Urinary bladder (tissue), 4 donors: ENCODE data around the gene SRSF4. TPM values are rescaled to one million over a fixed set of nuclear protein-coding genes. Genes with fewer than 3 reads are reported as not detected.
"Not testable (repeated sequence)": the region's sequence is repeated elsewhere in the genome, so short reads cannot be mapped to it uniquely, and the experiment has no call there.

Source experiments
- DNase-seq: peaks from one replicate; pipeline ENCODE4 v3.0.0-alpha.2; 2015; ENCODE audit errors: extremely low spot score
- H3K27ac ChIP-seq: one replicate; pipeline ENCODE4 v1.5.1; 2013; ENCODE audit warnings: low read depth, mild to moderate bottlenecking, moderate library complexity
- H3K36me3 ChIP-seq: one replicate; pipeline ENCODE4 v1.6.1; 2013; ENCODE audit warnings: mild to moderate bottlenecking, moderate library complexity; ENCODE audit not compliant: insufficient read depth
- H3K4me1 ChIP-seq: one replicate; pipeline ENCODE4 v1.6.1; 2013; ENCODE audit warnings: mild to moderate bottlenecking, moderate library complexity; ENCODE audit not compliant: insufficient read depth
- H3K4me3 ChIP-seq: one replicate; pipeline ENCODE4 v1.5.1; 2013; ENCODE audit warnings: low read depth, low read length
- WGBS: extraction: QIAGEN DNeasy Blood & Tissue Kit; methylation state at CpG from one replicate; pipeline ENCODE4 v1.1.7; 2013; 5-methylcytosine and 5-hydroxymethylcytosine counted together
- polyA plus RNA-seq: library from polyadenylated mRNA; stranded (reverse); fragments of 200-250 nt; gene quantifications from one replicate; pipeline ENCODE4 v1.2.3, GENCODE V29; 2013
- total RNA-seq: library from RNA; depleted of rRNA; stranded (reverse); fragments of >200 nt; gene quantifications from one replicate; pipeline ENCODE4 v1.2.3, GENCODE V29; 2014
- donor health status: healthy with polysubstance abuse.
- donor health status: healthy.

SRSF4 gene
- total and polyA plus RNA-seq, 2 donors = 57.3 to 88.1 TPM

GRCh38 chr1:29167904-29168303, 13.8 kb downstream of the SRSF4 start:
- WGBS = 97% methylated on average over 9 of the region's 9 CpGs
- DNase-seq = no peak
- Histone ChIP-seq H3K4me3 (no peak overlapping the region), H3K36me3 (no peaks in the 10 kb centered on the region), H3K4me1 (no peaks in the 10 kb centered on the region), H3K27ac (no peak overlapping the region)

DNA sequence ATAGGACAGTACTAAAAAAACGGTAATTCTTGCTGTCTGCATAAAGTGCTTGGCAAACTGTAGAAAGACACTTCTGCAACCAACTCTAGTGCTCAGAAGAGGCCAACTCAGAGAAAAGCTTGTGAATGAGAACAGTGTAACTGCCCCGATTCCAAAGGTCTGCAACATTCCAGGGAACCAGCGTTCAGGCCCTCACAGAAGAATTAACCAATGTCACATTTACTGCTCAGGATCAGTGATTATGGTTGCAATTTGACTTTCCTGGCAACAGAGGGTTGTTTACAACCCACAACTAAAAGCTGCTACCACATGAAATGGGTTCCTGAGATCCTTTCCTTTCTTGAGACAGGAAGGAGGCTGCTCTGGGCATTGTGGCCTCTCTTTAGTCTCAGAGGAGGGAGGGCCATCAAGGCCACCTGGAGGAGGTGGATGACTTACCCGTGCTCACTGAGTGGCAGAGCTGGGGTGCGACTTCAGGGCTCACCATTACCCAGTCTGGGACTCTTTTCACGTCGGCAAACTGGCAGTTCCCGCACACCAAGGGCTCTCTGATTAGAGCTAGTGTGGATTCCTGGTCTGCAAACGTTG, 15.3 kb downstream of the SRSF4 start:
- Histone ChIP-seq H3K36me3 (no peaks in the 10 kb centered on the region), H3K4me3 (no peak overlapping the region), H3K4me1 (peaks cover 1% of the 10 kb centered on the region), H3K27ac (no peak overlapping the region)
- DNase-seq = no peak
- WGBS = 52% methylated on average over 9 of the region's 9 CpGs

GRCh38 chr1:29164588-29164987, 17.1 kb downstream of the SRSF4 start:
- WGBS = 90% methylated on average over 4 of the region's 4 CpGs
- Histone ChIP-seq H3K4me1 (peaks cover 1% of the 10 kb centered on the region), H3K4me3 (no peak overlapping the region), H3K36me3 (no peaks in the 10 kb centered on the region), H3K27ac (no peak overlapping the region)
- no peak for DNase-seq

- no peak for DNase-seq
- Histone ChIP-seq H3K27ac (no peak overlapping the region), H3K36me3 (peaks cover 1% of the 10 kb centered on the region), H3K4me3 (no peak overlapping the region), H3K4me1 (peaks cover 1% of the 10 kb centered on the region)
- WGBS = 61% methylated on average over 9 of the region's 9 CpGs
Observed at GRCh38 chr1:29162476-29163138, 19.1 kb downstream of the SRSF4 start.

DNA sequence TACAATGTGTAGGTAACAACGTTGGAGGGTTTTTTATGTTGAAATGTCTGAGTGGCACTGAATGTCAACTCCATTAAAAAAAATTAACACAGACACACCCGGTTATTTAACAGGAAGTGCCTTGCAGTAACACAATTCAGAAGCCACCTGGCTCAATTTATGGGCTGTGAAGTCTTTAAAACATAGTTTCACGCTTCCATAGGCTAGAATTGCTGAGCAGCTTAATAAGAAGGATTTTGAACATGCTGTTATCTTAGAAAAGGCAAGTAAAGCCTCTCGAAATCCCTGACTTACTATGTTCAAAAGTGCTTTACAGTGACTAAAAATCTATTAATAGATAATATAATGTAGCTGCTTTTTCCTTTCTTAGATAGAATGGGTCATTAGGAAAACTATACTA, 19.7 kb downstream of the SRSF4 start:
- H3K36me3 ChIP-seq = peaks cover 1% of the 10 kb centered on the region
- no peak for DNase-seq

GRCh38 chr1:29159773-29160172, 21.9 kb downstream of the SRSF4 start:
- no peak overlapping the region for H3K4me3 ChIP-seq
- 75% methylated on average over 3 of the region's 3 CpGs for WGBS
- peaks cover 1% of the 10 kb centered on the region for H3K4me1 ChIP-seq
- H3K27ac ChIP-seq = no peak overlapping the region
- DNase-seq = no peak
- H3K36me3 ChIP-seq = peaks cover 1% of the 10 kb centered on the region

More for the DNA sequence above, 19.7 kb downstream of the SRSF4 start:
- Histone ChIP-seq H3K4me1 (peaks cover 1% of the 10 kb centered on the region), H3K4me3 (no peak overlapping the region), H3K27ac (no peak overlapping the region)
- WGBS = 44% methylated on average over 4 of the region's 4 CpGs

GRCh38 chr1:29157269-29157601, 24.5 kb downstream of the SRSF4 start:
- Histone ChIP-seq H3K4me1 (no peaks in the 10 kb centered on the region), H3K36me3 (peaks cover 4% of the 10 kb centered on the region), H3K27ac (no peak overlapping the region), H3K4me3 (no peak overlapping the region)
- WGBS = 45% methylated on average over 3 of the region's 3 CpGs
- no peak for DNase-seq

- Histone ChIP-seq H3K36me3 (peaks cover 4% of the 10 kb centered on the region), H3K4me3 (no peak overlapping the region), H3K27ac (no peak overlapping the region), H3K4me1 (no peaks in the 10 kb centered on the region)
- 24% methylated on average over 10 of the region's 10 CpGs for WGBS
- DNase-seq = peak; percentile 67
Observed at GRCh38 chr1:29156543-29157268, 25.0 kb downstream of the SRSF4 start.

GRCh38 chr1:29152046-29152805, 29.5 kb downstream of the SRSF4 start:
- 91% methylated on average over 8 of the region's 8 CpGs for WGBS

GRCh38 chr1:29150346-29150745, 31.4 kb downstream of the SRSF4 start:
- DNase-seq, H3K36me3 ChIP-seq, H3K4me3 ChIP-seq, H3K4me1 ChIP-seq, H3K27ac ChIP-seq: not testable (repeated sequence)
- 97% methylated on average over 9 of the region's 9 CpGs for WGBS

More at GRCh38 chr1:29152046-29152805, 29.5 kb downstream of the SRSF4 start:
- no peak for DNase-seq
- Histone ChIP-seq H3K27ac (no peak overlapping the region), H3K36me3 (peaks cover 8% of the 10 kb centered on the region), H3K4me1 (no peaks in the 10 kb centered on the region), H3K4me3 (no peak overlapping the region)

DNA sequence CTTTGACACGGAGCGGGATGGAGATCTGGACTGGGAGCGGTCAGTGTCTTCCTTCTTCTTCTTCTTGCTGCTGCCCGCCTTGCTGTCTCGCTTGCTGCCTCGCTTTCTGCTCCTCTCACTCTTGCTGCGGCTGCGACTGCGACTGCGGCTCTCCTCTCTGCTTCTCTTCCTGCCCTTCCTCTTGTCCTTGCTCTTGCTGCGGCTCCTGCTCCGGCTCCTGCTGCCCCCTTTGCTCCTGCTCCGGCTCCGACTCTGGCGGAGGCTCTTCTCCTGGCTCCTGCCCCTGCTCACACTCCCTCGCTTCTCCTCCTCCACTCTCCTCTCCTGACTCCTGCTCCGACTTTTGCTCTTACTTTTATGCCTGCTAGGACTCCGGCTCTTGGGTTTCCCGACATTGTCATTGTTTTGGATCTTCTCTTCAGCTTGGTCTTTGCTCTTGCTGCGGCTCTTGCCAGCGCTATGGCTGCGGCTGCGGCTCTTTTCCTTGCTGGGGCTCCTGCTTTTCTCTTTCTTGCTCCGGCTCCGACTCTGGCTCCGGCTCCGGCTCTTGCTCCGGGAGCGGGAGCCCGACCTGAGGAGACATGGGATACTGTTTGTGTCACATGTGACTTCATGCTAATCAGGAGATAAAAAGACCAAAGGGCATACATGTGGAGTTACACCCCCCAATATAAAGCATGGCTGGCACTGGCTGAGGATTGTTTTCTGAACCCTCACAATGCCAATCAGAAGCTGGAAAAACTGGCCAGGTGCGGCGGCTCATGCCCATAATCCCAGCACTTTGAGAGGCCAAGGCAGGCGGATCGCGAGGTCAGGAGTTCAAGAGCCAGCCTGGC, 32.8 kb downstream of the SRSF4 start:
- 94% methylated on average over 35 of the region's 35 CpGs for WGBS
- no peak for DNase-seq
- Histone ChIP-seq H3K27ac (no peak overlapping the region), H3K36me3 (peaks cover 6% of the 10 kb centered on the region), H3K4me3 (no peak overlapping the region), H3K4me1 (no peaks in the 10 kb centered on the region)

DNA sequence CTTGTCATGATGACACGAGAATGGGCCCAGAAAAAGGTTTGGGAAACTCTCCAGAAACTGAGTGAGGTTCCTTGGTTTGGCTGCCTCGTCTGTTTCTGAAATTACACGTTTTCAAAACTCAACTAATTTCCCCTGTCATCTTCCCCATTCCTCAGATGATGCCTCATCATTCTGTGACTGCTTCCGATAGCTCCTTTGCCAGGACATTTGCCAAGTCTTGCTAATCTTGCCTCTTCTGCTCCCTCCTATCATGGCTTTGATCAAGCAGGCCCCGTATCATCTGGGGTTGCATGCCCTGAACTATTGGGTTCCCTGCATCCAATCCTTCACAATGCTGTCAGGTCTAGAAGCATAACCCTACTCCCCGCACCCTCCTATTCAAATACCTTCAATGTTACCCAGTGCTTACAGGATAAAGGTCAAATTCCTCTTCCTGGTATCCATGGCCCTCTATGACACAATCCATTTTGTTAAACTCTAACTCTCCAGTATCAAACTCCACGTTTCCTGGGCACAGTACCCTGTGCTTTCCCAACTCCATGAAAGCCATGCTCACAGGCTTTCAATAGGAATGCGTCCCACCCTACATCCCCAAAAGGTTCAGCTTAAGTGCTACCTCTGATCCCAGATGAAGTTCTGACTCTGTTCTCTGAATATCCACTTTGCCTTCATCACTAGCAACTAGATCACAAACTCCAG, 35.8 kb downstream of the SRSF4 start:
- no peak for DNase-seq
- Histone ChIP-seq H3K4me1 (no peaks in the 10 kb centered on the region), H3K4me3 (no peak overlapping the region), H3K27ac (no peak overlapping the region), H3K36me3 (peaks cover 6% of the 10 kb centered on the region)
- WGBS = 63% methylated on average over 8 of the region's 8 CpGs
